Lung microvascular endothelial cell (primary cell): ENCODE data around the gene ZNF17. TPM values are rescaled to one million over a fixed set of nuclear protein-coding genes. Genes with fewer than 3 reads are reported as not detected.

Experiments used
- DNase-seq, 2 donors: peaks; one replicate each; pipeline versions ENCODE4 v3.0.0 to v3.0.0-alpha.2; 2010; ENCODE audit warnings: low read depth in 2 of 2
- total RNA-seq: library from RNA; depleted of rRNA; stranded (reverse); fragments of >200 nt; gene quantifications from 2 replicates; pipeline ENCODE4 v1.2.1, GENCODE V29; 2014

The ZNF17 gene
- total RNA-seq, 1 donor from 2014 or later = 10.9 TPM

DNA sequence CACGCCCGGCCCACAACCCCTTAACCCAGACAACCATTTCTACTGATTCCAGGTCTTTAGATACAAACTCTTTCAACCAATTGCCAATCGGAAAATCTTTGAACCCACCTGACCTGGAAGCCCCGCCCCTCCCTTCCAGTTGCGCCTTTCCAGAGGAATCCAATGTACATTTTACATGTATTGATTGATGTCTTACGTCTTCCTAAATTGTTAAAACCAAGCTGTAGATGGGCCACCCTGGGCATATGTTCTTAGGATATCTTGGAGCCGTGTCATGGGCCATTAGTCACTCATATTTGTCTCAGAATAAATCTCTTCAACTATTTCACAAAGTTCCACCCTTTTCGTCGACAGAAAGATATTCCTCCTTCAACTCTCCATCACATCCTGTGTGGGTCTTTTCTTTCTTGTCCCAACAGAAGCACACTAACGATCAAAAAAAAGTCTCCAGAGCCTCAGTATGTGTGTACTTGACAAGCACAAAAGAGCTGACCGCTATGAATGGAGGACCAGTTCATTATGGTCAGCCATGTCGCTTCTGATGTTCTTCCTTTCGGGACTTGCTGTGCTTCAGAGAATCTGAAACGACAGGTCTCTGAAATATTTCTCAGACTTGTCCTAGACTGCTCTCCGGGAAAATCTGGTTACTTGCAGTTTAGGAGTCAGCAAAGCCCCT is 23.6 kb downstream of the ZNF17 start:
- no peak for DNase-seq

DNA sequence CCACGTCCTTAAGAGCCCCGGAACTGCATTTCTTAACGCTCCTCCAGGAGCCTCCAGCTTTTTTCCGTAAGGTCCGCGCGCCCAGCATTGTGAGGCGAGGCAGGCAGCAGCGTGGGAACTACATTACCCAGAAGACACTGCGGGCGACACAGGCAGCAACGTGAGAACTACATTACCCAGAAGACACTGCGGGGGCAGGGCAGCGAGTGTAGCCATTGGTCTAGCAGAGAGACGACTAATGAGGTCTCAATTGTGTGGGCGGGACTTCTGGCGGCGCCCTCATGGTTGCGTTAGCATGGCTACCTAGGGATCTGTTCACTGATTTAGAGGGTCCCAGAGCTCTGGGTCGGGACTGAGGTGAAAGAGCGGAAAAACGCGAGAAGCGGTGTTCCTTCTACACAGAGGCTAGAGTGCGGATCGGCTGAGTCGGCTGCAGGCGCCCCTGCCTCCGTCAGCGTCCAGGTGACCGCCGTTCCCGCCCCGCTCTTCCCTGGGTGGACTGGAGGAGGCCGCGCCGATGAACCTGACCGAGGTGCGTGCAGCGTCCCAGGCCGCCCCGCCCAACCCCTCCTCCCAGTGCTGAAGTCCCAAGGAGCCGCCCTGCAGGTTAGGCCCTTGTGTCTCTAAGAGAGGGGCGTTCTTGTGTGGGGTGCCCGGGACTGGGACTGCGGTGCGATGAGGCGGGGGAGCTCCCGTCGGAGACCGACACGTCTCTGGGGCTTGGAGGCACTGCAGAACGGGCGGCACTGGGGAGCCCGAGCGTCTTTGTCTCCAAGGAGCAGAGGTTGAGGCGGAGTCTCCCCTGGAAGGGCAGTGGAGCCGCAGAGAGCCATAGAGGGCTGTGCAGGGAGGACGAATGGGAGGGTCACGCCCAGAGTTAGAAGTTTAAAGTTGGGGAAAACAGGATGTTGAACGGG is 24.4 kb downstream of the ZNF17 start, which contains the start of gene ZNF749:
TSS of gene ZNF749 (plus strand) at position 264 of the 917 bp plus-strand sequence. CDS start at position 518, 254 bp downstream.
- DNase-seq = peak; percentile 98

DNA sequence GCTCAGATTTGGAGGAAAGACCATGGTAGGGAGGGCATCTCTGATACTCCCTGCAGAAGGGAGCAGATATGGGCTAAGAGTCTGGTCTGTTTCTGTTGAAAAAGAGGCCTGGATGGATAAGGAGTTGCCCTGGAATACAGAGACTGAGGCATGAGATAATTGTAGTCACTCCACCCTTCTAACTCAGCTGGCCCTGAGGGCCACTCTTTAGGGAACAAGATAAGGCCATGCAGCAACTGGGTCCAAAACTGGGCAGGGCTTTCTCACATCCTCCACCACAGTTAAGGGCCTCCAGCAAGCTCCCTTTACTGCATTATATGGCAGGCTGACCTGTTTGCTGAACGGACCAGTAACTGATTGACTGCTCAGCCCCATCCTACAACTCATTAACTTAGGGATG is 25.5 kb downstream of the ZNF17 start:
- DNase-seq = no peak

DNA sequence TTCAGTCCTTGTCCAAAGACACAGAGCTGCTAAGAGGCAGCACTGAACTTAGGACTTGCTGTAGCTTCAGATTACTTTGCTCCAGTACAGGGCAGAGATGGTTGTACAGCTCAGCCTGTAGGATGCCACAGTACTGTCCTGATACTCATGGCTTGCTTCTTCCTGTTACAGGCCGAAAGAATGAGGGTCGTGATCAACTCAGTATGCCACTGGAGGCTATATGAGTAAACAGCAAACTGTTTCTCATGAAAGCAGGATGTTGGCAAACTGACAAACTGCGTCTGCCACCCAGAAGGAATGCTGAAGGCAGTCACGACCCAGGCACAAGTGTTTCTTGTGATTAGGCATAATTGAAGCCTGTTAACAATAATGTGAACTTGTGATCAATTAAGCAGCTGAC is 27.0 kb downstream of the ZNF17 start:
- DNase-seq = peak in 1 of 2 donors; percentile 10

DNA sequence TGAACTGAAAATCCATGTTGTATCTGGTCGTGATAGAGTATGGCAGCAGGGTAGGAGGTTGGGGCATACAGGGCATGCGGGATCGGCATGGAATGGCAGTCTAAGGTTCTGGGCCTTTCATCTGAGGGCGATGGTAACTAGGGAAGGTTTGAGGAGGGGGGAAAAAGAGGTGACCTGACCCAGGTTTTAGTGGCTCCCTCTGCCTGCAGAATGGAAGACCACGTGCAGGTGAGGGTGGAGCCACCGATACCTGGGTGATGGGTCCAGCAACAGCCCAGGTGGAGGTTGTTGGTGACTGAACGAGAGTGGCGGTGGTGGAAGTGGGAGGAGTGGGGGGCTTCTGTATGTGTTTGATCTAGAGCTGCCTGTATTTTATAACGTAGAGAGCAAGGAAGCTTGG is 28.0 kb downstream of the ZNF17 start:
- DNase-seq = no peak

DNA sequence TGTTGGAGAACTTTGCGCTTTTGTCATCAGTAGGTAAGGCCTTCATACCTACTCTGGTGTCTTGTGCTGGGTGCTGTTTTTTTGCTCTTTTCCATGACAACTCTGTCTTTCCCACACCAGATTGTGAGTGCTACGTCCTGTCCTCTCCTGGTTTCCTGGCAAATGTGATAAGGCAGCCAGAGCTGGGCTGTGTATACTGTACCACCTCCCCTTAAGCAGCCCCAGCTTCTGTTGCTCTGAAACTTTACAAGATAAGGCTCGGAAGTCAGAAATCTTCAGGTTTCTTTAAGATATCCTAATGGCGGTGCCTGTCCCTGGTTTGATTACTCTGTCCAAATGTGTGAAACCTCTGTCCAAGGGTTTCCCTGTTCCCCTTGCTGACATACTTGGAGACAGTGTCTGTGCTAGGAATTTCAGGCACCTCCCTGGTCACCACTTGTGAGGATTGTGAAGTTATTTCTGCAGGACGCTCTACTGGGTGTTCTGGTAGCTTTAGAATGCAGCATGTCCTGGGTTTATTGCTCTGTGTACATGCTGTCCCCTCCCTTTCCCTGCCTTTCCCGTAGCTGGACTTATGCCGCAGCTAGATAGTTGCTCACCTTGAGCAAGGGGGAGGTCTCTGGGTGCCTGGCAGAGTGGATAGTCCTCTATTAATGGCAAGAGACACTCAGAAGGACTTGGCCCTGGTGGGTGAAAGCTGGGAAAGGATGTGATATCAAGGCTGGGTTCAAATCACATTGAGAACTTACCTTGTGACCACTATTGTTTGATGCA is 31.2 kb downstream of the ZNF17 start:
- no peak for DNase-seq

DNA sequence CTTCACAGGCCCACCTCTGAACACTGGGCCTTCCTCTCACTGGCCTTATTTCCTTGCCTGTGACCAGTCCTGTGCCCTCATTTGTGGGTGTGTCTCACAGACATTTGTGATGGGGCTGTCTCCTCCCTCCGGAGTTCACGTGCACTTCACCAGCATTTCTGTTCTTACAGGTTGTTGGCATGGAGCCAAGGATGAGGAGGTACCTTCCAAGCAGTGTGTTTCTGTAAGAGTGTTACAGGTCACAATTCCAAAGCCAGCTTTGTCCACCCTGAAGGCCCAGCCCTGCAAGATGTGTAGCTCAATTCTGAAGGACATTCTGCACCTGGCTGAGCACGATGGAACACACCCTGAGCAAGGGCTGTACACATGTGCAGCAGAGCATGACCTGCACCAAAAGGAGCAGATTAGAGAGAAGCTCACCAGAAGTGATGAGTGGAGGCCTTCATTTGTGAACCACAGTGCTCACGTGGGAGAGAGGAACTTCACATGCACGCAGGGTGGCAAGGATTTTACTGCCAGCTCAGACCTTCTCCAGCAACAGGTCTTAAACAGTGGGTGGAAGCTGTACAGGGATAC is 32.2 kb downstream of the ZNF17 start:
- DNase-seq = no peak

DNA sequence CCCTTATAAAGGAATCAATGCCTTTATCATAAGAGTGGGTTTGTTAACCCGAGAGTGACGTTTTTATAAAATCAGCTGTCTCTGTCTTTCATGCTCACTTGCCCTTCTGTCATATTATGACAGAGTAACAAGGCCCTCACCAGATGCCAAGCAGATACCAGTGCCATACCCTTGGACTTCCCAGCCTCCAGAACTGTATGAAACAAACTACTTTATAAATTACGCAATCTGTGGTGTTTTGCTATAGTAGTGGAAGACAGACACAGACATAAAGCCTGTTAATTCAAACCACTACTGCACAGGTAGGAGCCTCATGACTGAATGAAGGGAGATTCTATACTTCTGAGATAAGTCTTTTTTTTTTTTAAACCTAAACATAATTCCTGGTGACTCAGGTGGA is 41.3 kb downstream of the ZNF17 start:
- no peak for DNase-seq

DNA sequence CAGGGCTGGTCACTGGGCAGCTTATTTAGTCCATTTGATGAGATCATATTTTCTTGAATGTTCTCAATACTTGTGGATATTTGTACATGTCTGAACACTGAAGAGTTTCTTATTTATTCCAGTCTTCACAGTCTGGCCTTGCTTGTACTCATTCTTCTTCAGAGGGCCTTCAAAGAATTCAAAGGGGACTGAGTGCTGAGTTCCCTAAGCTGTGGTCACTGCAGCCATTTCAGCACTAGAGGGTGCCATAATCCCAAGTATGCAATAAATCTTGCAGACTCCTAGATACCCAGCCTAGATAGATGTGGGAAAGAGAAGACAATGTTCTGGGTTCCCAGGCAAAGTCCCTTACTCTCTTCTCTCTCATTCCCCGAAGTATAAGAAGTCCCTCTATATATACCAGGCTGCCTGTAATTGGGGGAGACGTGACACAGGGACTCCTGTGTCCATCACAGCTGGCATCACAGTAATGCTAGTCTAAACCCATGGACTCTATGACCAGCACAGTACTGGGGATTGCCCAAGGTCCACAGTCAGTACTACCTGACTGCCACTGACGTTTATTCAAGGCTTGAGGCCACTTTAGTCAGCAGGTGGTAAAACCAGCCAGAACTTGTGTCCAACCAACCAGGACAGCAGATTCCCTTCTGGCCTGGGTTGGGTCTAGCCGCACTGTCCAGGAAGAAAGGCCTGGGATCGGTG is 54.9 kb downstream of the ZNF17 start:
- DNase-seq = peak; percentile 23 to 42

DNA sequence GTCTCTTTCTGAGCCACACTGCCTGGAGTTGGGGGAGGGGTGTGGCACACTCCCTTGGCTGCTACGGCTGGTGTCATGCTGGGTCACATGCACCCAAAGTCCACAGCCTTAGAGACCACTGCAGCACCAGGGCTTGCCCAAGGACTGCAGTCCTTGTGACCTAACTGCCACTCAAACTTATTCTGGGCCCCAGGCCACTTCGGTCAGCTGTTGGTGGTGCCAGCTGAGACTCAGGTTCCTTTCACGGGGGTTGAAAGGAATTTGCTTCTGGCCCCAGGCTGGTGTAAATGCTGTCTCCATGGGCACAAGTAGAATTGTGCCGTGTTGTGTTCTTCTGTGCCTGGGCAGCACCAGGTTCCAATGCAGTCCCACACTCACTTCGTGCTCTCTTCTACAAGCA is 55.5 kb downstream of the ZNF17 start:
- no peak for DNase-seq

Other genes starting within 250 kb of the ZNF17 start
- gene DUXA, start 243.7 kb upstream of the ZNF17 start, total RNA-seq = not detected in 2 replicates
- gene ZNF264, start 219.7 kb upstream of the ZNF17 start, total RNA-seq = 7.6 and 14.7 TPM in 2 replicates
- 0.20 and 0.87 TPM in 2 replicates for gene AURKC, start 180.1 kb upstream of the ZNF17 start, total RNA-seq
- gene ZNF805, start 170.5 kb upstream of the ZNF17 start, total RNA-seq = 14.8 and 32.7 TPM in 2 replicates
- 27.9 and 63.1 TPM in 2 replicates for gene ZNF460, start 130.7 kb upstream of the ZNF17 start, total RNA-seq
- gene ZNF543, start 90.7 kb upstream of the ZNF17 start, total RNA-seq = 6.5 and 9.3 TPM in 2 replicates
- gene ZNF304, start 59.9 kb upstream of the ZNF17 start, total RNA-seq = 6.5 and 10.3 TPM in 2 replicates
- gene TRAPPC2B, start 47.6 kb upstream of the ZNF17 start, total RNA-seq = 6.1 and 9.1 TPM in 2 replicates
- 1.7 and 3.0 TPM in 2 replicates for gene ZNF547, start 47.6 kb upstream of the ZNF17 start, total RNA-seq
- gene ZNF548, start 21.3 kb upstream of the ZNF17 start, total RNA-seq = 8.1 and 11.3 TPM in 2 replicates
- gene ZNF749, start 24.2 kb downstream of the ZNF17 start, total RNA-seq = 6.5 and 8.7 TPM in 2 replicates
- under 0.01 and 0.40 TPM in 2 replicates for gene VN1R1, start 46.0 kb downstream of the ZNF17 start, total RNA-seq
- 10.9 and 12.9 TPM in 2 replicates for gene ZNF772, start 66.4 kb downstream of the ZNF17 start, total RNA-seq
- 7.0 and 9.7 TPM in 2 replicates for gene ZNF419, start 76.6 kb downstream of the ZNF17 start, total RNA-seq
- gene ZNF773, start 88.8 kb downstream of the ZNF17 start, total RNA-seq = 6.1 and 9.9 TPM in 2 replicates
- 3.3 and 4.4 TPM in 2 replicates for gene ZNF549, start 116.2 kb downstream of the ZNF17 start, total RNA-seq
- gene ZNF550, start 148.7 kb downstream of the ZNF17 start, total RNA-seq = 3.7 and 6.2 TPM in 2 replicates
- gene ZNF416, start 167.8 kb downstream of the ZNF17 start, total RNA-seq = 3.7 and 5.4 TPM in 2 replicates
- 3.9 and 4.6 TPM in 2 replicates for gene ZIK1, start 173.0 kb downstream of the ZNF17 start, total RNA-seq
- gene ZNF530, start 188.7 kb downstream of the ZNF17 start, total RNA-seq = 2.6 and 3.3 TPM in 2 replicates
- 13.7 and 15.9 TPM in 2 replicates for gene ZNF134, start 203.1 kb downstream of the ZNF17 start, total RNA-seq
- gene ZNF211, start 222.0 kb downstream of the ZNF17 start, total RNA-seq = 7.4 and 9.9 TPM in 2 replicates